HEK293 (cell line): ENCODE measurements around the gene CEBPB.

Experiments
- CTCF ChIA-PET: fragments of 350-600 bp; formaldehyde crosslinking; extraction: SDS; loops from one replicate; lab custom pipeline; 2021; ENCODE audit warnings: antibody characterized with exemption; lab: Yijun Ruan, JAX
- POLR2A ChIA-PET: fragments of 300-600 bp; formaldehyde crosslinking; extraction: SDS; loops from one replicate; lab custom pipeline; 2020; ENCODE audit warnings: antibody characterized with exemption, inconsistent platforms; lab: Yijun Ruan, JAX
- H3K27ac ChIP-seq: fragments of 200-500 bp; sonication (Bioruptor generic); 2 replicates; pipeline ENCODE4 v1.5.1; 2014; ENCODE audit warnings: low read depth, low read length, control low read depth, inconsistent platforms; ENCODE audit errors: extremely low read depth
- H3K36me3 ChIP-seq, 2 experiments: fragments of 200-500 bp in 1 of 2; sonication (Bioruptor generic) in 1 of 2; 1 replicate in 1 of 2; 2 replicates in 1 of 2; pipeline ENCODE4 v1.5.1; 2014 to 2017; ENCODE audit warnings: inconsistent platforms in 2 of 2, low read length in 2 of 2; ENCODE audit not compliant: control insufficient read depth in 2 of 2, insufficient read depth in 1 of 2
- H3K4me1 ChIP-seq: fragments of 200-500 bp; sonication (Bioruptor generic); 2 replicates; pipeline ENCODE4 v1.5.1; 2014; ENCODE audit warnings: mild to moderate bottlenecking, low read length, inconsistent platforms; ENCODE audit not compliant: control insufficient read depth, insufficient read depth
- H3K4me3 ChIP-seq: 2 replicates; pipeline ENCODE4 v1.5.1; 2011; ENCODE audit warnings: low read depth, mild to moderate bottlenecking, control low read depth, low read length, moderate library complexity
- H3K9me3 ChIP-seq: fragments of 200-500 bp; sonication (Bioruptor generic); 2 replicates; pipeline ENCODE4 v1.5.1; 2014; ENCODE audit warnings: low read depth, low read length, inconsistent platforms; ENCODE audit not compliant: control insufficient read depth, insufficient read depth
- MZF1 ChIP-seq: fragments of 450-650 bp; formaldehyde crosslinking; IDR thresholded peaks from 2 replicates; pipeline ENCODE4 v1.5.1; 2017; ENCODE audit warnings: missing biosample characterization, missing genetic modification characterization, borderline replicate concordance
- ZNF302 ChIP-seq: fragments of 450-650 bp; formaldehyde crosslinking; IDR thresholded peaks from 2 replicates; pipeline ENCODE4 v1.5.1; 2016; ENCODE audit warnings: missing biosample characterization, missing genetic modification characterization, low read depth
- ZNF433 ChIP-seq: fragments of 450-650 bp; formaldehyde crosslinking; IDR thresholded peaks from 2 replicates; pipeline ENCODE4 v1.5.1; 2016; ENCODE audit warnings: missing biosample characterization, missing genetic modification characterization, low read depth
- ZNF514 ChIP-seq: fragments of 450-650 bp; formaldehyde crosslinking; IDR thresholded peaks from 2 replicates; pipeline ENCODE4 v1.5.1; 2016; ENCODE audit warnings: missing biosample characterization, missing genetic modification characterization
- ZNF555 ChIP-seq: fragments of 450-650 bp; formaldehyde crosslinking; conservative IDR thresholded peaks from 2 replicates; pipeline ENCODE4 v1.5.1; 2017; ENCODE audit warnings: missing biosample characterization, mild to moderate bottlenecking, missing genetic modification characterization, inconsistent platforms
- ZNF747 ChIP-seq: fragments of 450-650 bp; formaldehyde crosslinking; IDR thresholded peaks from 2 replicates; pipeline ENCODE4 v1.5.1; 2016; ENCODE audit warnings: missing biosample characterization, missing genetic modification characterization
- ZNF776 ChIP-seq: fragments of 450-650 bp; formaldehyde crosslinking; IDR thresholded peaks from 2 replicates; pipeline ENCODE4 v1.5.0; 2017; ENCODE audit warnings: missing biosample characterization, missing genetic modification characterization, borderline replicate concordance
- TF ChIP-seq, protein P1 (sequence below): fragments of 450-650 bp; formaldehyde crosslinking; IDR thresholded peaks from 2 replicates; pipeline ENCODE4 v1.5.1; 2017; ENCODE audit warnings: missing biosample characterization, missing genetic modification characterization
- TF ChIP-seq, protein P2 (sequence below): fragments of 450-650 bp; formaldehyde crosslinking; IDR thresholded peaks from 2 replicates; pipeline ENCODE4 v1.5.1; 2016; ENCODE audit warnings: missing biosample characterization, missing genetic modification characterization, borderline replicate concordance
- TF ChIP-seq, protein P3 (sequence below): fragments of 450-650 bp; formaldehyde crosslinking; IDR thresholded peaks from 2 replicates; pipeline ENCODE4 v1.5.1; 2016; ENCODE audit warnings: missing biosample characterization, missing genetic modification characterization
- TF ChIP-seq, protein P4 (sequence below): fragments of 450-650 bp; formaldehyde crosslinking; IDR thresholded peaks from 2 replicates; pipeline ENCODE4 v1.5.1; 2016; ENCODE audit warnings: missing biosample characterization, missing genetic modification characterization
- TF ChIP-seq, protein P5 (sequence below): fragments of 450-650 bp; formaldehyde crosslinking; IDR thresholded peaks from 2 replicates; pipeline ENCODE4 v1.5.1; 2016; ENCODE audit warnings: missing biosample characterization, missing genetic modification characterization

CEBPB gene

DNA sequence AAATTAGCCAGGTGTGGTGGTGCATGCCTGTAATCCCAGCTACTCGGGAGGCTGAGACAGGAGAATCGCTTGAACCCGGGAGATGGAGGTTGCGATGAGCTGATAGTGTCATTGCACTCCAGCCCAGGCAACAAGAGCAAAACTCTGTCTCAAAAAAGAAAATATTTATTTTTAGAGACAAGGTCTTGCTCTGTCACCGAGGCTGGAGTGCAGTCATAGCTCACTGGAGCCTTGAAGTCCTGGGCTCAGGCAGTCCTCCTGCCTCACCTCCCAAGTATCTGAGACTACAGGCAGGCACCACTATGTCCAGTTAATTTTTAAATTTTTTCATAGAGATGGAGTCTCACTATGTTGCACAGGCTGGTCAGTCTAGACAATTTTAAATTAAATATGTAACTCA, 16.2 kb upstream of the CEBPB start:
- POLR2A ChIA-PET = interaction anchor here (0.7 kb wide), 1 partner anchor 896 kb away, joined by 3 read pairs; no protein-coding TSS in a partner anchor
- Histone ChIP-seq H3K4me1 (no peaks in the 10 kb centered on the region), H3K36me3 (no peaks in the 10 kb centered on the region; a peak in 1 of 3 replicates), H3K9me3 (no peaks in the 10 kb centered on the region), H3K27ac (no peak overlapping the region), H3K4me3 (no peak overlapping the region)
- CTCF ChIA-PET = interaction anchor here (0.6 to 8.2 kb wide), 4 partner anchors 14 to 330 kb away, joined by 3 to 94 read pairs (median 3); no protein-coding TSS in a partner anchor
- TF ChIP-seq ZNF302 (tag by site-specific recombination) = no peak
- TF ChIP-seq, protein P1, sequence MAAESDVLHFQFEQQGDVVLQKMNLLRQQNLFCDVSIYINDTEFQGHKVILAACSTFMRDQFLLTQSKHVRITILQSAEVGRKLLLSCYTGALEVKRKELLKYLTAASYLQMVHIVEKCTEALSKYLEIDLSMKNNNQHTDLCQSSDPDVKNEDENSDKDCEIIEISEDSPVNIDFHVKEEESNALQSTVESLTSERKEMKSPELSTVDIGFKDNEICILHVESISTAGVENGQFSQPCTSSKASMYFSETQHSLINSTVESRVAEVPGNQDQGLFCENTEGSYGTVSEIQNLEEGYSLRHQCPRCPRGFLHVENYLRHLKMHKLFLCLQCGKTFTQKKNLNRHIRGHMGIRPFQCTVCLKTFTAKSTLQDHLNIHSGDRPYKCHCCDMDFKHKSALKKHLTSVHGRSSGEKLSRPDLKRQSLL = no peak
- TF ChIP-seq, protein P2, sequence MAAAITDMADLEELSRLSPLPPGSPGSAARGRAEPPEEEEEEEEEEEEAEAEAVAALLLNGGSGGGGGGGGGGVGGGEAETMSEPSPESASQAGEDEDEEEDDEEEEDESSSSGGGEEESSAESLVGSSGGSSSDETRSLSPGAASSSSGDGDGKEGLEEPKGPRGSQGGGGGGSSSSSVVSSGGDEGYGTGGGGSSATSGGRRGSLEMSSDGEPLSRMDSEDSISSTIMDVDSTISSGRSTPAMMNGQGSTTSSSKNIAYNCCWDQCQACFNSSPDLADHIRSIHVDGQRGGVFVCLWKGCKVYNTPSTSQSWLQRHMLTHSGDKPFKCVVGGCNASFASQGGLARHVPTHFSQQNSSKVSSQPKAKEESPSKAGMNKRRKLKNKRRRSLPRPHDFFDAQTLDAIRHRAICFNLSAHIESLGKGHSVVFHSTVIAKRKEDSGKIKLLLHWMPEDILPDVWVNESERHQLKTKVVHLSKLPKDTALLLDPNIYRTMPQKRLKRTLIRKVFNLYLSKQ = no peak
- no peak for TF ChIP-seq ZNF747
- no peak for TF ChIP-seq ZNF433 (tag by site-specific recombination)
- TF ChIP-seq ZNF776 (tag by site-specific recombination) = no peak

DNA sequence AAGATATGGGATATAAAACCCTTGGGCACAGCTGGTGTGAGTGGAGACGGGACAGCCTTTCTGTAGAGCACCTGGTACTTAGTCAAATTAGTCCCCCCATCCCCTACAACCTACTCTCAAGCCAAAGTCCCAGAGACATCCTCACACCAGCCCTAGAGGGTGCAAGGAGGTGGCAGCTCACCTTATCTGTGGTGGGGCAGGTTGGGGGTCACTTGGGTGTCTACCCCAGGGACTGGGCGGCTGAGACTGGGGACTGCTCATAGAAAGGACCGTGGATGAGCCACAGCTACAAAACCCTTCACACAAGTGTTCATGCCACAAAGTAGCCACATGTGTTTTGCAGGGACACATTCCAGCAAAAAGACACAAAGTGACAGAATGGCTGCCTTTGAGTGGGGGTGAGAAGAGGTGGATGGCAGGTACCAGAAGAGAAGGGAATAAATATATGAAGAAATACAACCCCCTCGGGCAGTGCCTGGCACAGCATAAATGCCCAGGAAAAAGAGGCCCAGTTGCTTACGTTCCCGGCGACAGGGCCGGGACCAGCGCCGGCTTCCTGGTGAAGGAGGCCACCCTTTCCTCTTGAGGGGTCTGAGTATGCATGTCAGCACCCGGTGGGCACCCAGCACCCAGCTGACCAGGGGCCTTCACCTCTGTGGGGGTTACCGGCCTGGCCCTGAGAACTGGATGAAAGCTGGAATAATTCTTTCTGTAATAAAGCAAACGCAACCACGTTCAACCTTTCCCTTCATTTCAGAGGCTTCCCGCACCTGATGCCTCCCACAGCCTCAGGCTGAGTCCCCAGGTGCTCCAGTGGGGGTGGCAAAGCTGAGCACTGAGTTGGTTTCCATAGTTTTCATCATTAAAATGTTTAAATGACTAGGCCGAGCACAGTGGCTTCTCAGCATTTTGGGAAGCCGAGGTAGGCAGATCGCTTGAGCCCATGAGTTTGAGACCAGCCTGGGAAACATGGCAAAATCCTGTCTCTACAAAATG, 14.4 kb upstream of the CEBPB start:
- H3K9me3 ChIP-seq = no peaks in the 10 kb centered on the region
- no peak overlapping the region for H3K27ac ChIP-seq
- H3K4me1 ChIP-seq = no peaks in the 10 kb centered on the region
- CTCF ChIA-PET = interaction anchor here (0.7 to 7.0 kb wide), 6 partner anchors 7 to 197 kb away, joined by 4 to 68 read pairs (median 18); no protein-coding TSS in a partner anchor
- H3K36me3 ChIP-seq = no peaks in the 10 kb centered on the region; a peak in 1 of 3 replicates
- POLR2A ChIA-PET = interaction anchor here (0.6 to 1.5 kb wide), 2 partner anchors 60 to 687 kb away, joined by 3 read pairs; no protein-coding TSS in a partner anchor
- H3K4me3 ChIP-seq = no peak overlapping the region
- TF ChIP-seq, protein P3, sequence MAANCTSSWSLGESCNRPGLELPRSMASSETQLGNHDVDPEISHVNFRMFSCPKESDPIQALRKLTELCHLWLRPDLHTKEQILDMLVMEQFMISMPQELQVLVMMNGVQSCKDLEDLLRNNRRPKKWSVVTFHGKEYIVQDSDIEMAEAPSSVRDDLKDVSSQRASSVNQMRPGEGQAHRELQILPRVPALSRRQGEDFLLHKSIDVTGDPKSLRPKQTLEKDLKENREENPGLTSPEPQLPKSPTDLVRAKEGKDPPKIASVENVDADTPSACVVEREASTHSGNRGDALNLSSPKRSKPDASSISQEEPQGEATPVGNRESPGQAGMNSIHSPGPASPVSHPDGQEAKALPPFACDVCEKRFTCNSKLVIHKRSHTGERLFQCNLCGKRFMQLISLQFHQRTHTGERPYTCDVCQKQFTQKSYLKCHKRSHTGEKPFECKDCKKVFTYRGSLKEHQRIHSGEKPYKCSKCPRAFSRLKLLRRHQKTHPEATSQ = no peak
- TF ChIP-seq, protein P4, sequence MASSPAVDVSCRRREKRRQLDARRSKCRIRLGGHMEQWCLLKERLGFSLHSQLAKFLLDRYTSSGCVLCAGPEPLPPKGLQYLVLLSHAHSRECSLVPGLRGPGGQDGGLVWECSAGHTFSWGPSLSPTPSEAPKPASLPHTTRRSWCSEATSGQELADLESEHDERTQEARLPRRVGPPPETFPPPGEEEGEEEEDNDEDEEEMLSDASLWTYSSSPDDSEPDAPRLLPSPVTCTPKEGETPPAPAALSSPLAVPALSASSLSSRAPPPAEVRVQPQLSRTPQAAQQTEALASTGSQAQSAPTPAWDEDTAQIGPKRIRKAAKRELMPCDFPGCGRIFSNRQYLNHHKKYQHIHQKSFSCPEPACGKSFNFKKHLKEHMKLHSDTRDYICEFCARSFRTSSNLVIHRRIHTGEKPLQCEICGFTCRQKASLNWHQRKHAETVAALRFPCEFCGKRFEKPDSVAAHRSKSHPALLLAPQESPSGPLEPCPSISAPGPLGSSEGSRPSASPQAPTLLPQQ (tag by site-specific recombination) = no peak
- TF ChIP-seq ZNF555 (tag by site-specific recombination) = no peak
- TF ChIP-seq MZF1 (tag by site-specific recombination) = no peak
- no peak for TF ChIP-seq ZNF514 (tag by site-specific recombination)
- TF ChIP-seq, protein P5, sequence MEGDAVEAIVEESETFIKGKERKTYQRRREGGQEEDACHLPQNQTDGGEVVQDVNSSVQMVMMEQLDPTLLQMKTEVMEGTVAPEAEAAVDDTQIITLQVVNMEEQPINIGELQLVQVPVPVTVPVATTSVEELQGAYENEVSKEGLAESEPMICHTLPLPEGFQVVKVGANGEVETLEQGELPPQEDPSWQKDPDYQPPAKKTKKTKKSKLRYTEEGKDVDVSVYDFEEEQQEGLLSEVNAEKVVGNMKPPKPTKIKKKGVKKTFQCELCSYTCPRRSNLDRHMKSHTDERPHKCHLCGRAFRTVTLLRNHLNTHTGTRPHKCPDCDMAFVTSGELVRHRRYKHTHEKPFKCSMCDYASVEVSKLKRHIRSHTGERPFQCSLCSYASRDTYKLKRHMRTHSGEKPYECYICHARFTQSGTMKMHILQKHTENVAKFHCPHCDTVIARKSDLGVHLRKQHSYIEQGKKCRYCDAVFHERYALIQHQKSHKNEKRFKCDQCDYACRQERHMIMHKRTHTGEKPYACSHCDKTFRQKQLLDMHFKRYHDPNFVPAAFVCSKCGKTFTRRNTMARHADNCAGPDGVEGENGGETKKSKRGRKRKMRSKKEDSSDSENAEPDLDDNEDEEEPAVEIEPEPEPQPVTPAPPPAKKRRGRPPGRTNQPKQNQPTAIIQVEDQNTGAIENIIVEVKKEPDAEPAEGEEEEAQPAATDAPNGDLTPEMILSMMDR = no peak
